Fibroblast of peridontal ligament (primary cell): ENCODE measurements around the gene OSBP2.

ENCODE experiments used
- DNase-seq: peaks from one replicate; pipeline ENCODE4 v3.0.0-alpha.2; 2010; ENCODE audit errors: extremely low read depth

The OSBP2 gene

GRCh38 chr22:30838111-30838510 lies 143.4 kb downstream of the OSBP2 start:
- DNase-seq = no peak

DNA sequence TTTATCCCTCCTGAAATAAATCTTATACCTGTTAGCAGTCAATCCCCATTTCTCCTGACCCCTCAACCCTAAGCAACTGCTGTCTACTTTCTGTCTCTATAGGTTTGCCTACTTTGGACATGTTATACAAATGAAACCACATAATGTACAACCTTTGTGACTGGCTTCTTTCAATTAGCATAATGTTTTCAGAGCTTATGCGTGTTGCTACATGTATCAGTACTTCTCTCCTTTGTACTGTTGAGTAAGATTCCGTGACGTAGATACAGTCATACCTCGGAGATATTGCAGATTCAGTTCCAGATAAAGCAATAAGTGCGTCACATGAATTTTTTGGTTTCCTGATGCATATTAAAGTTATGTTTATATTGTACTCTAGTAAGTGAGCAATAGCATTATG lies 146.6 kb downstream of the OSBP2 start:
- DNase-seq = no peak

- no peak for DNase-seq
Observed at GRCh38 chr22:30843245-30843644, 148.6 kb downstream of the OSBP2 start.

GRCh38 chr22:30847583-30847982 lies 152.9 kb downstream of the OSBP2 start:
- no peak for DNase-seq

GRCh38 chr22:30855266-30855665 lies 160.6 kb downstream of the OSBP2 start:
- no peak for DNase-seq

GRCh38 chr22:30855677-30856518 lies 161.2 kb downstream of the OSBP2 start:
- DNase-seq = no peak

DNA sequence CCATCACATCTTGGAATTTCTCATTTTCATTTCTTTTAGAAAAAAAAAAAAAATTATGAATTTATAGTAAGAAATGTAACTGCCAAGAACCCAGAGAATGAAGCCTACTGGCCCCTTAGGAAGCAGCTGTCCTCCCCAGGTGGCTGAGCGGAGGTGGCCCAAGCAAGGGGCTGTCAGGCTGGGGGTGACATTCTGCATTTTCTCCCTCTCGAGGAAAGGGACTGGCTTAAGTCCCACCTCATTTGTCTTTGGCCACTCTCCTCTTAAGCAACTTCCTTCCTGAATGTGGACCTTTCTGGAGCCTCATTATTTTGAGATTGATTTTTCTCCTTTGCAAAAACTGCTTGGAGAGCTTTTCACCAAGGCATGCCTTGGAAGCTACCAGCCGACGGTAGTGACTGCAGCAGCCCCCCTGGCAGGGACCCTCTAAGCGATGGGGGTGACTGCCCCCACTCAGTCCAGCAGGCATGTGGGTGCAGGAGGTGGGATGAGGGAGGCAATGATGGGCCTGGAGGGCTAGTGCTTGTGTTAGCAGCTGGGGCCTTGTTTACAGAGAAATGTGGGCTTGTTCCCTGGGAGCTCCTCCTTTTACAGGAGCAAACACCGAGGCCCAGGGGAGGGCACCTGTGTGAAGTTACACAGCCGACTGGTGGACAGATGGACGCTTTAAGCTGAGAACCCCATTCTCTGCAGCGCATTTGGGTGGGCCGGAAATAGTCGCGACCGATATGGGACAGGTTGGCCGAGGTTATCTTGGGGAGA lies 162.2 kb downstream of the OSBP2 start:
- DNase-seq = no peak

- DNase-seq = no peak
Observed at GRCh38 chr22:30857791-30858190, 163.1 kb downstream of the OSBP2 start.

GRCh38 chr22:30858976-30859713 lies 164.5 kb downstream of the OSBP2 start:
- no peak for DNase-seq

GRCh38 chr22:30859714-30860095 lies 165.0 kb downstream of the OSBP2 start:
- DNase-seq = no peak

GRCh38 chr22:30860176-30861105 lies 165.8 kb downstream of the OSBP2 start:
- DNase-seq = no peak

GRCh38 chr22:30861131-30861530 lies 166.5 kb downstream of the OSBP2 start:
- DNase-seq = no peak

GRCh38 chr22:30861688-30862552 lies 167.2 kb downstream of the OSBP2 start:
- no peak for DNase-seq

GRCh38 chr22:30863081-30863833 lies 168.6 kb downstream of the OSBP2 start:
- DNase-seq = no peak

DNA sequence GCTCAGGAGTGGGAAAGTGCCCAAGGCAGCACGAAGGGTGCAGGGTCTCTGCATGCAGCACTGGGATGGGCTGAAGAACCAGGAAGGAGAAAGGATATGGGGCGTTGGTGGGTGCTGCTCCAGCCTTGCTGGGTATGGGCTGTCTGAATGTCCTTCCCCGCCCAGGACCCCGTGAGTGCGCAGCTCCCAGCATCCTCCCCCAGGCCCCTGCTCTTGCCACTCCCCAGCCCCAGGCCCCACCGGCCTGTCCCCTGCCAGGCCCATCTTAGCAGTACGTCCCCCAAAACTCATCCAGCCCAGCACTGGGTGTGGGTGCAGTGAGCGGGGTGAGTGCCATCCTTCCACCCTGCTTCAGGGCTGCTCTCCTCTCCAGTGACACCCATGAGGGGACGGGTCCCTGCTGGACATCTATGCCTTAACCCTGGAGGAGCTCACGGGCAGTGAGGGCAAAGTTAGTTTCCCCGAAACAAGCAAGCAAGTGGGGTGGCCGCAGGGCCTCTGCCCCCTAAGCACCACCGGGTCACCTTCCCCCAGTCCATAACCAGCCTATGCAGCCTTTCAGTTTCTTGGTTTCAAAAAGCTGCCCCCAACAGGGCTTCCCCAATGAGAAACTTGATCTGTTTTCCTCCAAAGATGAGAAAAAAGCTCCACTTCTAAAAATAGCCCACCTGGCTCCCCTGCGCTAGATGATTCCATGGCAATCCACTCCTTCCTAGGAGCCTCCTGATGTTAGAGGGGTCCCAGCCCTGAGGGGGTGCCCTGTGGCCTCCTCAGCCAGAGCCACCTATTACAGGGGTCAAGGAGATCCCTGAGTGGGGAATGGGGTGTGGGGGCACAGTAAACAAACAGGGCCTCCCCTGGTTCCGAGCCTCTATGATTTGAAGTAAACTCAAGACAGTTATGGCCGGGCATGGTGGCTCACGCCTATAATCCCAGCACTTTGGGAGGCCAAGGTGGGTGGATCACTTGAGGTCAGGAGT lies 170.1 kb downstream of the OSBP2 start:
- no peak for DNase-seq

GRCh38 chr22:30865656-30866055 lies 171.0 kb downstream of the OSBP2 start:
- DNase-seq = no peak

DNA sequence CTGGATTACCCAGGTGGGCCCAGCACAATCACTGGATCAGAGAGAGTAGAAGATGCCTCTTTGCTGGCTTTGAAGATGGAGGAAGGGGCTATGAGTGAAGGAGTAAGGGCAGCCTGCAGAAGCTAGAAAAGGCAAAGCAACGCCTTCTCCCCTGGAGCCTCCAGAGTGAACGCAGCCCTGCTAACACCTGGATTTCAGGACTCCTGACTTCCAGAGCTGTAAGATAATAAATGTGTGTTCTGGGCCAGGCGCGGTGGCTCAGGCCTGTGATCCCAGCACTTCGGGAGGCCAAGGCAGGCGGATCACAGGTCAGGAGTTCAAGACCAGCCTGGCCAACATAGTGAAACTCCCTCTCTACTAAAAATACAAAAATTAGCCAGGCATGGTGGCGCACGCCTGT lies 171.5 kb downstream of the OSBP2 start:
- DNase-seq = no peak

GRCh38 chr22:30866811-30867271 lies 172.2 kb downstream of the OSBP2 start:
- no peak for DNase-seq
